ENCODE results near the gene U2AF2. TPM values are rescaled to one million over a fixed set of nuclear protein-coding genes. Genes with fewer than 3 reads are reported as not detected.

Gene U2AF2
- total and polyA plus RNA-seq, 9 of the 15 experiments (the other 6 are each of a cell fraction or from before 2014, with no cell fraction given) = 3.0 to 331 (median 157) TPM

DNA sequence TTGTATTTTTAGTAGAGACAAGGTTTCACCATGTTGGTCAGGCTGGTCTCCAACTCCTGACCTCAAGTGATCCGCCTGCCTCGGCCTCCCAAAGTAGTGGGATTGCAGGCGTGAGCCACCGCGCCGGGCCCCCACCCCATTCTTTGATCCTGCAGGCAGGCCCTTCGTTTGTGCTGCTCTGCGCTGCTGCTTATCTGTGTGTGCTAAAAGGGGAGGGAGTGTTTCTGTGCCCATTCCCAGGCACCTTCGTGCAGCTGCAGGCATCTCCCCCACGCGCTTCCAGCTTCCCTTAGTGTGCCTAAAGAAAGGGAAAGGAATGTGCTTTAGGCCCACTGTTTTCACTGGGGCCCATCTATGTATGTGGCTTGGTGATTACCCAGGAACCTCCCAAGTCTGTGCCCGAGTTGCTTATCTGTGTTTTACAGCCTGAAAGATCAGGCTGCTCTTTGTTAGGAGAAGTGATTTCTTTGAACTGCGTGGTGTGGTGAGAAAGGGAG, 47.3 kb downstream of the U2AF2 start (continued):
- TF ChIP-seq GATAD2B (IDR thresholded peaks at IDR 0.05; ENCODE audit: borderline replicate concordance) (peak; percentile 63; the same call in 1 of the 2 replicates), ZSCAN29 (IDR thresholded peaks at IDR 0.05) (no peak), STAT5A (IDR thresholded peaks at IDR 0.05; ENCODE audit: borderline replicate concordance, low read length) (peak; percentile 82), ZFP1 (CRISPR knock-in tag; IDR thresholded peaks at IDR 0.05) (no peak), HDAC1 (IDR thresholded peaks at IDR 0.05) (peak; percentile 88 to 99), JUND (IDR thresholded peaks at IDR 0.05; ENCODE audit: borderline replicate concordance, low read depth, low read length) (no peak), JUND (tag; IDR thresholded peaks at IDR 0.05; ENCODE audit: borderline replicate concordance, low read depth, low read length) (peak; percentile 22; the same call in 1 of the 3 replicates), PHF21A (IDR thresholded peaks at IDR 0.05; ENCODE audit: borderline replicate concordance, low read depth) (peak; percentile 94; the same call in 1 of the 2 replicates), FOSL1 (tag; conservative IDR thresholded peaks at IDR 0.05) (peak; percentile 37; the same call in 1 of the 2 replicates), NR2C1 (IDR thresholded peaks at IDR 0.05) (no peak), NR2C1 (tag; IDR thresholded peaks at IDR 0.05) (peak; percentile 27; the same call in 1 of the 2 replicates), PRPF4 (IDR thresholded peaks at IDR 0.05; ENCODE audit: insufficient read depth, low read depth, low read length, poor library complexity, severe bottlenecking) (no peak), RBM15 (IDR thresholded peaks at IDR 0.05; ENCODE audit: insufficient read depth, low read length) (no peak), SMAD4 (CRISPR knock-in tag; conservative IDR thresholded peaks at IDR 0.05) (peak; percentile 88), CBFA2T3 (IDR thresholded peaks at IDR 0.05) (peak; percentile 98), SMARCE1 (IDR thresholded peaks at IDR 0.05) (peak; percentile 85), MXI1 (IDR thresholded peaks at IDR 0.05; ENCODE audit: low read depth, low read length) (no peak), U2AF1 (optimal IDR thresholded peaks at IDR 0.05; ENCODE audit: low read depth, low read length) (no peak), TAL1 (IDR thresholded peaks at IDR 0.05) (peak; percentile 93), BRF1 (IDR thresholded peaks at IDR 0.05; ENCODE audit: borderline replicate concordance, extremely low read depth, insufficient read length) (no peak), TEAD1 (CRISPR knock-in tag; IDR thresholded peaks at IDR 0.05) (peak in 1 of 2 experiments; percentile 53; a peak in 1 of 4 replicates), ZNF584 (CRISPR knock-in tag; IDR thresholded peaks at IDR 0.05; ENCODE audit: low read depth) (0 out of 2 replicates have a peak, but pooled peaks have one; percentile 67)
- TF ChIP-seq, protein P1, sequence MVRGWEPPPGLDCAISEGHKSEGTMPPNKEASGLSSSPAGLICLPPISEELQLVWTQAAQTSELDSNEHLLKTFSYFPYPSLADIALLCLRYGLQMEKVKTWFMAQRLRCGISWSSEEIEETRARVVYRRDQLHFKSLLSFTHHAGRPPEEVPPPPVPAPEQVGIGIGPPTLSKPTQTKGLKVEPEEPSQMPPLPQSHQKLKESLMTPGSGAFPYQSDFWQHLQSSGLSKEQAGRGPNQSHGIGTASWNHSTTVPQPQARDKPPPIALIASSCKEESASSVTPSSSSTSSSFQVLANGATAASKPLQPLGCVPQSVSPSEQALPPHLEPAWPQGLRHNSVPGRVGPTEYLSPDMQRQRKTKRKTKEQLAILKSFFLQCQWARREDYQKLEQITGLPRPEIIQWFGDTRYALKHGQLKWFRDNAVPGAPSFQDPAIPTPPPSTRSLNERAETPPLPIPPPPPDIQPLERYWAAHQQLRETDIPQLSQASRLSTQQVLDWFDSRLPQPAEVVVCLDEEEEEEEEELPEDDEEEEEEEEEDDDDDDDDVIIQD (CRISPR knock-in tag; IDR thresholded peaks at IDR 0.05) = no peak
- TF ChIP-seq, protein P2, sequence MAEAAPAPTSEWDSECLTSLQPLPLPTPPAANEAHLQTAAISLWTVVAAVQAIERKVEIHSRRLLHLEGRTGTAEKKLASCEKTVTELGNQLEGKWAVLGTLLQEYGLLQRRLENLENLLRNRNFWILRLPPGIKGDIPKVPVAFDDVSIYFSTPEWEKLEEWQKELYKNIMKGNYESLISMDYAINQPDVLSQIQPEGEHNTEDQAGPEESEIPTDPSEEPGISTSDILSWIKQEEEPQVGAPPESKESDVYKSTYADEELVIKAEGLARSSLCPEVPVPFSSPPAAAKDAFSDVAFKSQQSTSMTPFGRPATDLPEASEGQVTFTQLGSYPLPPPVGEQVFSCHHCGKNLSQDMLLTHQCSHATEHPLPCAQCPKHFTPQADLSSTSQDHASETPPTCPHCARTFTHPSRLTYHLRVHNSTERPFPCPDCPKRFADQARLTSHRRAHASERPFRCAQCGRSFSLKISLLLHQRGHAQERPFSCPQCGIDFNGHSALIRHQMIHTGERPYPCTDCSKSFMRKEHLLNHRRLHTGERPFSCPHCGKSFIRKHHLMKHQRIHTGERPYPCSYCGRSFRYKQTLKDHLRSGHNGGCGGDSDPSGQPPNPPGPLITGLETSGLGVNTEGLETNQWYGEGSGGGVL (CRISPR knock-in tag; IDR thresholded peaks at IDR 0.05) = no peak
- TF ChIP-seq, protein P3, sequence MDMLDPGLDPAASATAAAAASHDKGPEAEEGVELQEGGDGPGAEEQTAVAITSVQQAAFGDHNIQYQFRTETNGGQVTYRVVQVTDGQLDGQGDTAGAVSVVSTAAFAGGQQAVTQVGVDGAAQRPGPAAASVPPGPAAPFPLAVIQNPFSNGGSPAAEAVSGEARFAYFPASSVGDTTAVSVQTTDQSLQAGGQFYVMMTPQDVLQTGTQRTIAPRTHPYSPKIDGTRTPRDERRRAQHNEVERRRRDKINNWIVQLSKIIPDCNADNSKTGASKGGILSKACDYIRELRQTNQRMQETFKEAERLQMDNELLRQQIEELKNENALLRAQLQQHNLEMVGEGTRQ (CRISPR knock-in tag; IDR thresholded peaks at IDR 0.05) = no peak
- TF ChIP-seq, protein P4, sequence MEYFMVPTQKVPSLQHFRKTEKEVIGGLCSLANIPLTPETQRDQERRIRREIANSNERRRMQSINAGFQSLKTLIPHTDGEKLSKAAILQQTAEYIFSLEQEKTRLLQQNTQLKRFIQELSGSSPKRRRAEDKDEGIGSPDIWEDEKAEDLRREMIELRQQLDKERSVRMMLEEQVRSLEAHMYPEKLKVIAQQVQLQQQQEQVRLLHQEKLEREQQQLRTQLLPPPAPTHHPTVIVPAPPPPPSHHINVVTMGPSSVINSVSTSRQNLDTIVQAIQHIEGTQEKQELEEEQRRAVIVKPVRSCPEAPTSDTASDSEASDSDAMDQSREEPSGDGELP (CRISPR knock-in tag; IDR thresholded peaks at IDR 0.05; ENCODE audit: borderline replicate concordance) = peak; percentile 32; the same call in 1 of the 2 replicates

All from K562 (cell line).